GM12892 (cell line): Measurements from ENCODE around the gene RET. TPM values are rescaled to one million over a fixed set of nuclear protein-coding genes. Genes with fewer than 3 reads are reported as not detected.

Experiments
- DNase-seq: peaks from one replicate; pipeline ENCODE4 v3.0.0; 2011; ENCODE audit not compliant: insufficient read length
- FAIRE-seq: peaks from 2 replicates; lab custom pipeline; 2011; peaks lifted over from hg19 to GRCh38; lab: Jason Lieb, UNC
- POLR2A ChIP-seq: IDR thresholded peaks from 2 replicates; pipeline ENCODE4 v1.6.1; 2011; ENCODE audit warnings: low read depth, low read length, control low read depth
- POLR2AphosphoS5 ChIP-seq: IDR thresholded peaks from 2 replicates; pipeline ENCODE4 v1.6.1; 2011; ENCODE audit warnings: low read depth, low read length, control low read depth
- TAF1 ChIP-seq: IDR thresholded peaks from 2 replicates; pipeline ENCODE4 v1.6.1; 2011; ENCODE audit warnings: low read depth, mild to moderate bottlenecking, control low read depth, low read length, borderline replicate concordance
- polyA plus RNA-seq: library from polyadenylated mRNA; unstranded; fragments of >200 nt; gene quantifications from one replicate; pipeline ENCODE4 v1.2.1, GENCODE V29; 2012; ENCODE audit warnings: missing spikeins, inconsistent platforms; ENCODE audit not compliant: missing spikeins

RET gene
- not detected for polyA plus RNA-seq

- DNase-seq: no peak
- no peak for FAIRE-seq
- TF ChIP-seq TAF1 (no peak), POLR2AphosphoS5 (no peak), POLR2A (no peak)
Observed at GRCh38 chr10:43076876-43077420, at the start of gene RET. Gene RET (plus strand): TSS chr10:43077069. CDS start chr10:43077259, 190 bp downstream.

- TF ChIP-seq TAF1 (no peak), POLR2AphosphoS5 (no peak), POLR2A (no peak)
- FAIRE-seq (no peak), DNase-seq (no peak)
Observed at GRCh38 chr10:43027331-43027955, 49.4 kb upstream of the RET start.

- FAIRE-seq: no peak
- no peak for TF ChIP-seq POLR2A
- TF ChIP-seq TAF1: no peak
- no peak for TF ChIP-seq POLR2AphosphoS5
- DNase-seq: no peak
Observed at GRCh38 chr10:43028143-43028542, 48.7 kb upstream of the RET start.

GRCh38 chr10:43029043-43029442 lies 47.8 kb upstream of the RET start:
- no peak for DNase-seq
- no peak for FAIRE-seq
- no peak for TF ChIP-seq POLR2A
- TF ChIP-seq TAF1: no peak
- TF ChIP-seq POLR2AphosphoS5: no peak

- no peak for TF ChIP-seq POLR2AphosphoS5
- TF ChIP-seq TAF1: no peak
- FAIRE-seq (no peak), DNase-seq (no peak)
Observed at GRCh38 chr10:43032613-43033012, 44.3 kb upstream of the RET start.

GRCh38 chr10:43035800-43036199 lies 41.1 kb upstream of the RET start:
- no peak for TF ChIP-seq TAF1
- DNase-seq (no peak), FAIRE-seq (no peak)

GRCh38 chr10:43036481-43037428 lies 40.1 kb upstream of the RET start:
- DNase-seq (no peak), FAIRE-seq (no peak)
- TF ChIP-seq TAF1 (no peak), POLR2AphosphoS5 (no peak), POLR2A (no peak)

- DNase-seq (no peak), FAIRE-seq (no peak)
- TF ChIP-seq POLR2A: no peak
- no peak for TF ChIP-seq TAF1
- TF ChIP-seq POLR2AphosphoS5: no peak
Observed at GRCh38 chr10:43037440-43037839, 39.4 kb upstream of the RET start.

- FAIRE-seq: no peak
Observed at GRCh38 chr10:43037942-43038782, 38.7 kb upstream of the RET start.

GRCh38 chr10:43038783-43039623 lies 37.9 kb upstream of the RET start:
- no peak for TF ChIP-seq POLR2A
- no peak for TF ChIP-seq POLR2AphosphoS5
- no peak for TF ChIP-seq TAF1
- DNase-seq: no peak
- FAIRE-seq: no peak

More at GRCh38 chr10:43037942-43038782, 38.7 kb upstream of the RET start:
- no peak for DNase-seq
- TF ChIP-seq POLR2AphosphoS5 (no peak), POLR2A (no peak), TAF1 (no peak)
